Esophagus muscularis mucosa (tissue), 4 donors: ENCODE results near the gene CIDEB. TPM values are rescaled to one million over a fixed set of nuclear protein-coding genes. Genes with fewer than 3 reads are reported as not detected.

Experiments used
- DNase-seq: peaks from one replicate; pipeline ENCODE4 v3.0.0-alpha.2; 2017; ENCODE audit errors: extremely low spot score
- H3K27ac ChIP-seq, 4 donors: fragments of 200-600 bp; sonication (generic); replicated peaks in 1 of 4; 1 replicate in 3 of 4; 2 replicates in 1 of 4; pipeline ENCODE4 v1.5.1; 2016 to 2019; ENCODE audit warnings: mild to moderate bottlenecking in 1 of 4
- H3K27me3 ChIP-seq, 4 donors: fragments of 200-600 bp; sonication (generic); one replicate each; pipeline versions ENCODE4 v1.5.1 to v1.6.0; 2016 to 2019
- H3K36me3 ChIP-seq, 4 donors: fragments of 200-600 bp; sonication (generic); one replicate each; pipeline ENCODE4 v1.5.1; 2016 to 2019
- H3K4me1 ChIP-seq, 4 donors: fragments of 200-600 bp; sonication (generic); one replicate each; pipeline ENCODE4 v1.5.1; 2016 to 2019
- H3K4me3 ChIP-seq, 4 donors: fragments of 200-600 bp; sonication (generic); 1 replicate in 2 of 4; 2 replicates in 2 of 4; pipeline ENCODE4 v1.5.1; 2016 to 2019; ENCODE audit warnings: mild to moderate bottlenecking in 4 of 4, moderate library complexity in 1 of 4
- H3K9me3 ChIP-seq, 4 donors: fragments of 200-600 bp; sonication (generic); 1 replicate in 3 of 4; 2 replicates in 1 of 4; pipeline ENCODE4 v1.5.1; 2016 to 2019
- EP300 ChIP-seq: sonication (generic); formaldehyde crosslinking; IDR thresholded peaks from one replicate; pipeline ENCODE4 v1.6.1; 2017; ENCODE audit warnings: antibody characterized with exemption
- POLR2A ChIP-seq: fragments of 450-650 bp; IDR thresholded peaks from one replicate; pipeline ENCODE4 v1.6.1; 2017; ENCODE audit warnings: antibody characterized with exemption, moderate library complexity, mild to moderate bottlenecking, low read depth
- POLR2AphosphoS5 ChIP-seq, 2 donors: sonication (generic); formaldehyde crosslinking; IDR thresholded peaks; one replicate each; pipeline ENCODE4 v1.6.1; 2017; ENCODE audit warnings: antibody characterized with exemption in 2 of 2
- WGBS: methylation state at CpG from one replicate; pipeline ENCODE4 v1.1.5; 2018; 5-methylcytosine and 5-hydroxymethylcytosine counted together
- intact Hi-C: fragments of 100-400 bp; cut with DNase I; formaldehyde crosslinking; loops from one replicate; pipeline ENCODE4 v1.15.1; 2023
- total RNA-seq, 4 donors: library from RNA; depleted of rRNA; stranded (reverse); fragments of >200 nt; gene quantifications; one replicate each; pipeline versions ENCODE4 v1.1.0 to v1.2.1, GENCODE V29; 2016
- TF ChIP-seq, protein P1 (sequence below), 3 experiments: fragments of 200-600 bp in 2 of 3; fragments of 450-650 bp in 1 of 3; sonication (generic) in 2 of 3; IDR thresholded peaks; one replicate each; pipeline ENCODE4 v1.5.1; 2017 to 2019; ENCODE audit warnings: antibody characterized with exemption in 3 of 3, mild to moderate bottlenecking in 2 of 3, moderate library complexity in 1 of 3

CIDEB gene
- total RNA-seq, 4 donors from 2014 or later = 6.6 to 12.5 (median 8.1) TPM

DNA sequence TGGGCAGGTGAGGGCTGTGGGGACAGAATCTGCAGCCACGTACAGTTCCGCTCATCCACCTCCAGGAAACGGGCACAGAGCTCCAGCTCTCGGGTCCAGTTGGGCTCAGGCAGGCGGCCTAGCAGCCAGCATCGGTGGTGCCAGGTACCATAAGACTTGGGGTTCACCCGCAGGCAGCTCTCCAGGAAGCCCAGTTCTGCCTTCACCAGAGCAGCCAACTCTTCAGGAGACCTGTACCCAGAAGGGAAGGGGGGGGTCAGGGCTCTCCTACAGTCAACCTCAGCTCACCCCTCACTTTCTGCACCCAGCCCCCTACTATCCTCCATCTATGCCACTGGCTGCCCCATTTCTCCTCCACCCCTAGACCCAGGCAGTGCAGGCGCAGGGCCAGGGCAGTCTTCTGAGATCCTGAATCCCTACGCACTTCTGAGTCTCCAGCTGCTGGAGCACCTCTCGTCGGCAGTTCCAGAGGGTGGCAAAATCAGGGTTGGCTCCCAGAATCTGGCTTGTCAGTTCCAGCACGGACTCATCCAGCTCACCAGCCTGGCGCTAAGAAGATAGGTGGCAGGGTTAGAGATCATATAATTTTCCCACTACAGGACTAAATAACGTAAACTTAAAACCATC is 37.8 kb downstream of the CIDEB start:
- WGBS = 98% methylated on average over 7 of the region's 14 CpGs
- no peak overlapping the region for H3K4me3 ChIP-seq
- no peak for TF ChIP-seq POLR2AphosphoS5 (IDR thresholded peaks at IDR 0.05)
- TF ChIP-seq POLR2A = no peak
- no peak for TF ChIP-seq EP300
- TF ChIP-seq, protein P1, sequence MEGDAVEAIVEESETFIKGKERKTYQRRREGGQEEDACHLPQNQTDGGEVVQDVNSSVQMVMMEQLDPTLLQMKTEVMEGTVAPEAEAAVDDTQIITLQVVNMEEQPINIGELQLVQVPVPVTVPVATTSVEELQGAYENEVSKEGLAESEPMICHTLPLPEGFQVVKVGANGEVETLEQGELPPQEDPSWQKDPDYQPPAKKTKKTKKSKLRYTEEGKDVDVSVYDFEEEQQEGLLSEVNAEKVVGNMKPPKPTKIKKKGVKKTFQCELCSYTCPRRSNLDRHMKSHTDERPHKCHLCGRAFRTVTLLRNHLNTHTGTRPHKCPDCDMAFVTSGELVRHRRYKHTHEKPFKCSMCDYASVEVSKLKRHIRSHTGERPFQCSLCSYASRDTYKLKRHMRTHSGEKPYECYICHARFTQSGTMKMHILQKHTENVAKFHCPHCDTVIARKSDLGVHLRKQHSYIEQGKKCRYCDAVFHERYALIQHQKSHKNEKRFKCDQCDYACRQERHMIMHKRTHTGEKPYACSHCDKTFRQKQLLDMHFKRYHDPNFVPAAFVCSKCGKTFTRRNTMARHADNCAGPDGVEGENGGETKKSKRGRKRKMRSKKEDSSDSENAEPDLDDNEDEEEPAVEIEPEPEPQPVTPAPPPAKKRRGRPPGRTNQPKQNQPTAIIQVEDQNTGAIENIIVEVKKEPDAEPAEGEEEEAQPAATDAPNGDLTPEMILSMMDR (IDR thresholded peaks at IDR 0.05) = no peak
- no peak overlapping the region for H3K27ac ChIP-seq
- peaks cover 20 to 52% (median 41%) of the 10 kb centered on the region in 4 donors for H3K36me3 ChIP-seq
- intact Hi-C loops = no loop called here
- H3K9me3 ChIP-seq = no peaks in the 10 kb centered on the region
- H3K4me1 ChIP-seq = peaks cover 10 to 13% (median 12%) of the 10 kb centered on the region in 4 donors
- DNase-seq = no peak
- no peaks in the 10 kb centered on the region for H3K27me3 ChIP-seq

DNA sequence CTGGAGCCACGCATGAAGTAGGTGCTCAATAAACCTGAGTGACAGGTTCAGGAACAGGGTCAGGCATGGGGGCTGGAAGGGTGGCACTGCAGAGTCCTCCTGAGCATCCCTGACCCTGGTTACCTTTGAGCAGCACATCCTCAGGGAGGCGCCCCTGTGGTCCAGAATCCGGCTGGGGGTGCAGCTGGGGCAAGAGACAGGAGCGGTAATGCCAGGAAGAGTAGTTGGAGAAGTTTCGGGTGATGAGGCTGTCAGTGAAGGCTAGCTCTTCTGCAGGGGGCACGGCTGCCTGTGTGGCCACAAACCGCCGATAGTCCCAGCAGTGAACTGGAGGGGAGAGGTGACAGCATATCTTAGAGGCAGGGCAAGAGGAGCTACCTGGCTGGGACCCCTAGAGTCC is 38.4 kb downstream of the CIDEB start:
- intact Hi-C loops = no loop called here
- Histone ChIP-seq H3K4me3 (no peak overlapping the region), H3K9me3 (no peaks in the 10 kb centered on the region), H3K4me1 (peaks cover 10 to 13% (median 12%) of the 10 kb centered on the region in 4 donors), H3K36me3 (peaks cover 20 to 57% (median 44%) of the 10 kb centered on the region in 4 donors), H3K27ac (no peak overlapping the region), H3K27me3 (no peaks in the 10 kb centered on the region)
- no peak for DNase-seq
- 95% methylated on average over 8 of the region's 8 CpGs for WGBS
- TF ChIP-seq EP300 = no peak
- TF ChIP-seq, protein P1 (IDR thresholded peaks at IDR 0.05) = no peak
- TF ChIP-seq POLR2A = no peak
- no peak for TF ChIP-seq POLR2AphosphoS5 (IDR thresholded peaks at IDR 0.05)

DNA sequence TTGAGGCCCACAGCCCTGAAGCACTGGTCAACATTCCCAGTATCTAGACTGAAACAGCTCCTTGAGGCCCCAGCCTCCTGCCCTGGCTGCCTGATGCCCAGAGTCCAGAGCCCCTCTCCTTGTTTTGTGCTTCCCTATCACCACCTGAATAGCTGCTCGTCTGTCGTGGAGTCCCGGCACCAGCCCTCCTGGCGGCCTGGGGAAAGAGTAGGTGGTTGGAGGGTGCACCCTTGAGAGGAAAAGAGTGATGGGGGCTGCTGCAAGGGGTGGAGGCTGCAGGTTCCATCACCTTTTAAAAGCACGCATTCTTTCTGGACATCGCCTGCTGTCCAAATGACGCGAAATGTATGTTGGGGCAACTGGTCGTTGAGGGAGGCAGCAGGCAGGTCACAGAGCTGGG is 39.6 kb downstream of the CIDEB start:
- intact Hi-C loops = no loop called here
- no peak for TF ChIP-seq POLR2A
- no peak for TF ChIP-seq EP300
- no peak for TF ChIP-seq POLR2AphosphoS5 (IDR thresholded peaks at IDR 0.05)
- TF ChIP-seq, protein P1 (IDR thresholded peaks at IDR 0.05) = no peak
- Histone ChIP-seq H3K4me3 (no peak overlapping the region), H3K9me3 (no peaks in the 10 kb centered on the region), H3K27me3 (no peaks in the 10 kb centered on the region), H3K36me3 (peaks cover 20 to 61% (median 47%) of the 10 kb centered on the region in 4 donors), H3K4me1 (peaks cover 6 to 13% (median 12%) of the 10 kb centered on the region in 4 donors), H3K27ac (no peak overlapping the region)
- DNase-seq = no peak
- WGBS = 84% methylated on average over 7 of the region's 9 CpGs

DNA sequence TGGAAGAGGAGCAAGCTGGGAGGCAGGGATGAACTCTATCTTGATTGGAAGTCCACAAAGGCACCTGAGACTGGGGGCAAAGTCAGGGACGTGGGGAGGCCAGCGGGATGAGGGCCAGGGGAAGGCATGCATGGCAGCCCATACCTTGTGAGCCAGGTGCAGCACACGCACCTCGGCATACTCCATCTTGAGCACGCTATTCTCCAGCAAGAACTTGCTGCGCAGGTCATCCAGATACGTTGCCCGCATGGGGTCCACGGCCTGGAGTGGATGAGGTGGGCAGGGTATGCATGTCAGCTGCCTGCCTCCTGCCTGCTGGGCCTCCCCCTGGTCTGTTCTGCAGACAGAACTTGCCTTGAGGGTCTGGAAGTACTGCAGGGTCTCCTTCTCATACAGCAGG is 40.3 kb downstream of the CIDEB start:
- peaks cover 20 to 61% (median 47%) of the 10 kb centered on the region in 4 donors for H3K36me3 ChIP-seq
- no peak overlapping the region for H3K4me3 ChIP-seq
- intact Hi-C loops = no loop called here
- H3K27me3 ChIP-seq = no peaks in the 10 kb centered on the region
- H3K9me3 ChIP-seq = no peaks in the 10 kb centered on the region
- H3K4me1 ChIP-seq = peaks cover 6 to 13% (median 12%) of the 10 kb centered on the region in 4 donors
- WGBS = 94% methylated on average over 9 of the region's 9 CpGs
- DNase-seq = no peak
- TF ChIP-seq POLR2AphosphoS5 (IDR thresholded peaks at IDR 0.05) (no peak), POLR2A (no peak)
- TF ChIP-seq, protein P1 (IDR thresholded peaks at IDR 0.05) = no peak
- H3K27ac ChIP-seq = no peak overlapping the region
